ACHN (cell line): ENCODE measurements around the gene RAB15.
A peak's percentile ranks its signal among the peaks of the same experiment; 100 is the strongest.

Experiments used
- DNase-seq: peaks from one replicate; pipeline ENCODE4 v3.0.0-alpha.2; 2015
- in situ Hi-C: cut with HindIII; loops from 2 replicates; pipeline ENCODE4 v1.10.0; 2017; ENCODE audit warnings: low sequenced_read_pairs, low pct_ligation_motif_present, low pct_unique_long_range_greater_than_20kb

Gene RAB15

GRCh38 chr14:64971943-64972791, at the start of gene RAB15:
TSS of gene RAB15 (minus strand) at chr14:64972336. CDS start at chr14:64972076, 260 bp downstream.
- in situ Hi-C loops, result no loop called here

DNA sequence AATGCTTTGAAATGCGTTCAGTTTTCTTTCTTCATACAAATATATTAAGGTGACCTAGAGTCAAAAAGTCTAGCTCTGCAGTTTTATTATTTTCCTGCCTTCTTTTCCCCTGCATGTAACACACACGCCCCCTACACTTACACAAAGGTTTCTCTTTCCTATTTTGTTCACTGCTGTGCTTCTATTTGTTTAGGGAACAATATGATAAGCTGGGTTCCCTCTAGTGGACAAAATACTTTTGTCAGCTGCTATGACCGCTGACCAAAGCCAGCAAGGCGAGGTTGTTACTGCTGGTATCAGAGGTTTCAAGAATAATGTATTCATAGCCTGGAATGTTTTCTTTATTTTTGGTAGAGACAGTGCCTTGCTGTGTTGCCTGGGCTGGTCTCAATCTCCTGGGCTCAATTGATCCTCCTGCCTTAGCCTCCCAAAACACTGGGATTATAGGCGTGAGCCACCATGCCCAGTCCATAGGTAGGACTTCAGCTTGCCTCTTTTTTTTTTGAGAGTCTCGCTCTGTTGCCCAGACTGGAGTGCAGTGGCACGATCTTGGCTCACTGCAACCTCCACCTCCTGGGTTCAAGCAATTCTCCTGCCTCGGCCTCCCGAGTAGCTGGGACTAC, 47.9 kb upstream of the RAB15 start:
- in situ Hi-C loops, result no loop called here
- peak; percentile 72 for DNase-seq

More at GRCh38 chr14:64971943-64972791, at the start of gene RAB15:
- DNase-seq, result peak; percentile 39

DNA sequence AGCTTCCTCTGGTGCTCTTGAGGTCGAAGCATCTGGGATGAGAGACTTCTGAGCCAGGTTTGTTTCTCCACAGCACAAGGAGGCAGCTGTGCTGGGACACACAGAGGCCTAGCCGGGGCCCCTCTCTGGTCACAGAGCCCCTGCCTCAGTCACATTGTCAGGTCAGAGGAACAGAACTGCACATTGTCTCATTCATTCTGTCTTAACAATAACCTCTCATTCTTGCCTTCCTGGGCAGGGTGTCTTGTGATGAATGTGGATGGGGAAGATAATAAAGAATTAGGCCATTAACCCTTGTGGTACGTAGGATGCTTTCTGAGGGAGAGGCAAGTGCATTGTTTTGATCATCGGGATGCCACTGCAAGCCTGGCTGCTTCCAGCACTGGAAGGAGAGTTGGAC, 44.3 kb upstream of the RAB15 start:
- in situ Hi-C loops, result no loop called here

DNA sequence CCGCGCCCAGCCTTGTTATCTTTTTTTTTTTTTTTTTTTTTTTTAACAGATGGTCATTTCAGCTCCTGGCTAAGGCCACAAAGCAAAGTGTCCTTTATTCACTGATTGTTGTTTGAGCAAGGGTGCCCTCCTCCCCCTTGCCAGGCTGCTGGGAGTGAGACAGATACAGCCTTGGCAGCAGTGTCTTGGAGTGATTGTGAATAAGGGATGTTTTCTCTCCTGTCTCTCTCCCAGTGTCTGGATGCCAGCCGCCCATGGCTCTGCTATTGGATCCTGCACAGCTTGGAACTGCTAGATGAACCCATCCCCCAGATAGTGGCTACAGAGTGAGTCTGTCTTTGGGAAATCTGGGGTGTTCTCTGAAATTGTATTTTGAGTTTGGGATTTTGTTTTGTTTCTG, 43.3 kb upstream of the RAB15 start:
- DNase-seq, result no peak
- in situ Hi-C loops, result no loop called here

More for the DNA sequence above, 44.3 kb upstream of the RAB15 start:
- no peak for DNase-seq

DNA sequence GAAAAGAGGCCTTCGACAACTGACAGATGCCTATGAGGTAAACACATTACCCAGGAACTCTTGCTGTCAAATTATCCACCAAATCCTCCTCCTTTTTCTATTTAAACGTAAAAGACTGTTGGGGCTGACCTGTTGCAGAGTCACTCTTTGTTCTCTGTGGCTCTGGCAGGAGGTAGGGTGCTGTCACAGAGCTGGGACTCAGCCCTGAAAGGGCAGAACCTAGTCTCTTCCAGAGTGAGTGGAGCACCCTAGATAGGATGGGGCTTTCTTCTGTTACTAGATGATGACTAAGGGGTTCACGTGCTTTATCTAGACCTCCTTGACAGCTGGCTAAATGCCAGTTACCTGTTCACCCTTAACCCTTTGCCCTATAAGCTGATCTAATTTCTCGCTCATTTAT, 40.2 kb upstream of the RAB15 start:
- DNase-seq, result no peak
- in situ Hi-C loops, result no loop called here

GRCh38 chr14:65011538-65011937, 39.4 kb upstream of the RAB15 start:
- DNase-seq, result no peak
- in situ Hi-C loops, result no loop called here

DNA sequence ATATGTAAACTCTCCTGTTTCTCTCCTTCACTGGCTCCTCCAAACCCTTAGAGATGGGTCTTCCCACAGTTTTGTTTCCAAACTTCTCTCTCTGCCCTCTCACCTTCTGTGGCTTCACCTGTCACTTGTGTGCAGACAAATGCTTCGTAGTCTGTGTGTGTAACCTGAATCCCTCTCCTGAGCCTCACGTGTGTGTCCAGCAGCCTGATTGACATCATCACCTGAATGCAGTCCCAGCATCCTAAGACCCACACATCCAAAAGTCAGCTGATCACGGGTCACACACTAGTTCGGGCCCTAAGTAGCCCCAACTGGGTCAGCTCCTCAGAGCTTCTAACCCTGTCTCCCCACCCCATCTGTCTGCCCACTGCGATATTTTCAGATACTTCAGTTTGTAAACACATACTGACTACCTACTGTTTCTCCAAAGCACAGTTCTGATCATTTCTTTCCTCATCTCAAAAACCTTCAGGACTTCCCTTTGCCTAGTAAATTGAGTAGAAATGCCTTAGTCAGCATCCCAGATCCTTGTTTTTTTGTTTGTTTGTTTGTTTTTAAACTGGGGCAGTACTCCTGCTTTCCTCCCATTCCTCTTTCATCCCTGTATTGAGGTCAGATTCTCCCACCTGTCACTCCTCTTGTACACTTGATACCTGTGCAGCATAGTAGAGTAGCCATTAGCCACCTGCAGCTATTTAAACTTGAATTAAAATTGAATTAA, 38.2 kb upstream of the RAB15 start:
- DNase-seq, result no peak
- in situ Hi-C loops, result no loop called here

GRCh38 chr14:65007202-65007601, 35.1 kb upstream of the RAB15 start:
- in situ Hi-C loops, result no loop called here
- DNase-seq, result no peak

DNA sequence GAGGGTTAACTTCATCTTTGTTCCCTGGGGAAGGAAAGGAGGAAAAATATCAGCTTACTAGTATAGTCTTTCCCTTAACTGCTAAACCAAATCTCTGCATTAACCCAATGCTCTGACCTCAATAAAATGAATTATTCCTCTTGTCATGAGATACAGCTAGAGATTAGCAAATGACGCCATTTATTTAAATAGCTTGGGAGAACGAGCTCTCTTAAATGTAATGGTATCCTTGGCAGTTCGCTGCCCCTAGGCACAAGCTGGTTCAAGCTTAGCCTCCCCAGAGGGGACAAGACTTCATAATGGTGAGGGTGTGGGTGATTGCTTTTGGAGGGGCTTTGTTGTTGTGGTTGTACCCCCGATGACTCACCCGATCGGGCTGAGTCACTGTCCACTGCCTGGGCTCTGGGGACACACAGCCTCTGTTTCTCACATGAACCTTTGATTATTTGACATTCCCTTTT, 34.2 kb upstream of the RAB15 start:
- DNase-seq, result no peak
- in situ Hi-C loops, result no loop called here

DNA sequence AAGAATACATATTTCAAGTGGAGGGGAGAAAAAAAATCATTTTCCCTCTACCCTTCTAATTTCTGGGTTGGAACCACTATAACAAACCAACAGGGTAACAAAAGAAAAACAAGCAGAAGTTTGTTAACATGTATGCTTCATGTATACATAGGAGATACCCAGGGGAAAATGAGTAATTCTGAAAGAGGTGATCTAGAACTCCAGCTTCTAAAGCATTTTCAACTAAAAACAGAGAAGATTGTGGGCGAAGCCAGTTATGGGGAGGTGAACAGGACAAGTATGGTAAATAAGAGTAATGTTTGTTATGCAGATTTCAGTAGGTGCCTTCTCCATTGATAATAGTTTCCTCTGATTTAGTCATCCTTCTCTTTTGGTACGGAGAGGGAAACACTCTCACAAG, 31.3 kb upstream of the RAB15 start:
- no peak for DNase-seq
- in situ Hi-C loops, result no loop called here

GRCh38 chr14:65002586-65003210, 30.6 kb upstream of the RAB15 start:
- in situ Hi-C loops, result no loop called here
- no peak for DNase-seq

- in situ Hi-C loops, result no loop called here
Measured at GRCh38 chr14:65001723-65002122, 29.6 kb upstream of the RAB15 start.

DNA sequence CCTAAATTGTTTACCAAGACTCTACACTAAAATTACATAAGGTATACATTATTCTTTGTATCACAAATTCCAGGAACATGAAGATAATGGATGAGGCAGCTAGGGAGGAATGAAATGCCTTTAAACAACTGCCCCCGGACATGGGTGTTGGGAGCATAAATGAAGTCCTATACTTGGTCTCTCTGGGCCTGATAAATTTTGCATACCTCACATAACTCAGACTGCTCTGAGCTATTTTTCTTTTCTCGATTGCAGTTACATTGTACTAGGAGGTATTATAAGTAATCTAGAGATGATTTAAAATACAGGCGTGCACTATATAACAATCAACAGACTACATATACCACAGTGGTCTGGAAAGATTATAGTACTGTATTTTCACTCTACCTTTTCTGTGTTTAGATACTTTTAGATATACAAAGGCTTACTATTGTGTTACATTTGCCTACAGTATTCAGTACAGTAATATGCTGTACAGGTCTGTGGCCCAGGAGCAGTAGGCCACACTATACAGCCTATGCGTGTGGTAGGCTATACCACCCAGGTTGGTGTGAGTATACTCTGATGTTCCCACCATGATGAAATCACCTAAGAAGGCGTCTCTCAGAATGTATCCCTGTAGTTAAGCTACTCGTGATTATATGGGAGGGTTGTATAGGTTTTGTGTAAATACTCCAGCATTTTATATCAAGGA, 28.9 kb upstream of the RAB15 start:
- in situ Hi-C loops, result no loop called here
- no peak for DNase-seq

More at GRCh38 chr14:65001723-65002122, 29.6 kb upstream of the RAB15 start:
- no peak for DNase-seq

DNA sequence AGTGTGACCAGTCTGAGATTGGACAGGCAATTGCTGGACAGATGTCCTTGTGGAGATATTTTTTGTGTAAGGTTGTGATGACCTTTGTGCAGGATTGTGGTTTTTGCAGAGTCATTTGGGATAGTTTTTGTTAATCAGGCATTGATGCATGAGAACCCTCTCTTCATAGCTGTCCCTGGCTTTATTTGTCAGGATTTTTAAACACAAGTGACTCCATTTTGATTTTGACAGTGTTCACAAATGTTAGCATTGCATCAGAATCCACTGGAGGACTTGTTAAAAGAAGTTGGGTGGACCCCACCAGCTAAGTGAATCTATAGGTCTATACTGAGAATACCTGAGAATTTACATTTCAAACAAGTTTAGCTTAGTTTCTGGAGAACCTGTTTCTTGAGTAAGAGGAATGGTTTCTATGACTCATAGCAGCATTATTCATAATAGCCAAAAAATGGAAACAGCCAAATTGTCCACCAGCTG, 26.4 kb upstream of the RAB15 start:
- DNase-seq, result no peak
- in situ Hi-C loops, result no loop called here

GRCh38 chr14:64997108-64997794, 25.1 kb upstream of the RAB15 start:
- in situ Hi-C loops, result no loop called here
- no peak for DNase-seq

DNA sequence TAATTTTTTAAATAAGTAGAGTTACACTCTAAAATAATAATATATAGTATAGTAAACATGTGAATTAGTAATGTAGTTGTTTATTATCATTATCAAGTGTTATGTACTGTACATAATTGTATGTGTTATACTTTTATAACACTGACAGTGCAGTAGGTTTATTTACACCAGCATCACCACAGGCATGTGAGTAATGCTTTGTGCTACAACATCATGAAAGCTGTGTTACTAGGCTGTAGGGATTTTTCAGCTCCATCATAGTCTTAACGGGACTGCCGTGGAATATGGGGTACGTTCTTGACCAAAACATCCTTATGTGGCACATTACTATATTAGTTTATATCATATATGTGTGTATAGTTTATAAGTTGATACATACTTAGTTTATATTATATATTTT, 23.2 kb upstream of the RAB15 start:
- in situ Hi-C loops, result no loop called here
- DNase-seq, result no peak

- DNase-seq, result no peak
- in situ Hi-C loops, result no loop called here
Measured at GRCh38 chr14:64994540-64994939, 22.4 kb upstream of the RAB15 start.
